EH (cell line): ENCODE data around the gene ZG16B.

ENCODE experiments used
- DNase-seq: peaks from one replicate; pipeline ENCODE4 v3.0.0-alpha.2; 2015; ENCODE audit warnings: low read depth

Gene ZG16B, protein sequence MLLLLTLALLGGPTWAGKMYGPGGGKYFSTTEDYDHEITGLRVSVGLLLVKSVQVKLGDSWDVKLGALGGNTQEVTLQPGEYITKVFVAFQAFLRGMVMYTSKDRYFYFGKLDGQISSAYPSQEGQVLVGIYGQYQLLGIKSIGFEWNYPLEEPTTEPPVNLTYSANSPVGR

DNA sequence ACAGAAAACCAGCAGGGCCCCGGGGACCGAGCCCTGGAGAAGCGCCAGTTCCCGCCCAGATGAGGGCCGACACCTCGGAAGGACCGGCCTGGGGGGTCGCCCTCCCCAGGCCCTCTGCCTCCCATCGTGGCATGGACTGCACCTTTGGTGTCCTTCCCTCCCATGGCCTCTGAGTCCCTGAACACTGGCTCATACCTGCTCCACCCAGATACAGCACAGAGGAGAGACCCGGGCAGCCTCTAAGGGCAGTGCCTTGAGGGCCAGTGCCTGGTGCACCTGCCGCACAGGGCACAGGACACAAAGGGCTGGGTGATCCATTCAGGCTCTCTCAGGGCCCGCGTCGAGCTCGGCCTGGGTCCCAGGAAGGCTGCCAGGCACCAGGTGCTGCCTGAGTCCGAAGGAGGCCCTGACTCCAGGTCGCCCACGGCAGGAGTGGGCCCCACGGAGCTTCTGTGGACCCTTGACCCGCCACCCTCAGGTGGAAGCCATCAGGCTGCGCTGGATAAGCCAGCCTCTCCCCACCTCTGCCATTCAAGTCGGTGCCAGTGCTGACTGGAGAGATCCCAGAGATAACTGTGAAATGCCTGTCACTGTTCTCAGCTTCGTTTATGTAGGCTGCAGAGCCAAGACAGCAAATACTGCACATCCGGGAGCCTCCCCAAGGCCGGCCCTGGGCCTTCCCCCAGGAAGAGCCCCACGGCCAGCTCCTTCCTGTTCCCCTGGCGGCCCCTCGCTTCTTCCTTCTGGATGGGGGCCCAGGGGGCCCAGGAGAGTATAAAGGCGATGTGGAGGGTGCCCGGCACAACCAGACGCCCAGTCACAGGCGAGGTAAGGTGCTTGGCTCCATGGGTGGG is at the start of gene ZG16B:
TSS of gene ZG16B (plus strand) at position 803 of the 854 bp plus-strand sequence. CDS start 139 bp downstream, outside the sequence.
- no peak for DNase-seq

DNA sequence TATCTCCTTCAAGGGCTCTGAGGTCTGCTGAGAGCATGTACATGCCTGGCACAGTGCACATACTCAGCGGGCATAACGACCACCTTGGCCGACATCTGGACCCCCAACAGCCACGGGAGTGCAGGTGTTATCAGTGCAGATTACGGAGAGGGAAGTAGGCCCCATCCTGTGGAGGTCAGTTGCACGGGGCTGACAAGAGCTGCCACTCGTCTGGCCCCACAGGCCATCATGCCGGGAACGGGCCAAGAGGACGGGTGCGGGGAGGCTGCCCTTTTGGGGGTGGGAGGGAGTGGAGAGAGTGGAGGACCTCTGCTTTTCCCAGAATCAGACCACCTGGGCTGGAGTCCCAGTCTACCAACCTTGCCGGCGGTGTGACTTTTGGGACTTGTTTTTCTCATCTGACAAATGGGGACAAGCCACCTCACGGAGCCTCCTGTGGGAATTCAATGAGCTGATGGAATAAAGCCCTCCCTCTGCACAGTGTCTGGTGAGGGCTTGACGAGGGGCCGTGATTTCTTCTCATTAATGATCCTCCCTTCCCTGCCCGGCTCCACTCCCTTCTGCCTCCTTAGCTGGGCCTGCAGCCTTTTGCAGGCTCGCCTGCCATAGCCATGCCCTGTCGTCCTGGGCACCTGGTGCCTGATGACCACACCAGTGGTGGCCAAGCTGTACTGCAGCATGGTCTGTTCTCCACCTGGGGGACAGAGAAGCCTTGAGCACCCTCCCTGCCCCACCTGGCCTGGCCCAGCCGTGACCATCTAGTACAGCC is 47.3 kb upstream of the ZG16B start:
- no peak for DNase-seq

DNA sequence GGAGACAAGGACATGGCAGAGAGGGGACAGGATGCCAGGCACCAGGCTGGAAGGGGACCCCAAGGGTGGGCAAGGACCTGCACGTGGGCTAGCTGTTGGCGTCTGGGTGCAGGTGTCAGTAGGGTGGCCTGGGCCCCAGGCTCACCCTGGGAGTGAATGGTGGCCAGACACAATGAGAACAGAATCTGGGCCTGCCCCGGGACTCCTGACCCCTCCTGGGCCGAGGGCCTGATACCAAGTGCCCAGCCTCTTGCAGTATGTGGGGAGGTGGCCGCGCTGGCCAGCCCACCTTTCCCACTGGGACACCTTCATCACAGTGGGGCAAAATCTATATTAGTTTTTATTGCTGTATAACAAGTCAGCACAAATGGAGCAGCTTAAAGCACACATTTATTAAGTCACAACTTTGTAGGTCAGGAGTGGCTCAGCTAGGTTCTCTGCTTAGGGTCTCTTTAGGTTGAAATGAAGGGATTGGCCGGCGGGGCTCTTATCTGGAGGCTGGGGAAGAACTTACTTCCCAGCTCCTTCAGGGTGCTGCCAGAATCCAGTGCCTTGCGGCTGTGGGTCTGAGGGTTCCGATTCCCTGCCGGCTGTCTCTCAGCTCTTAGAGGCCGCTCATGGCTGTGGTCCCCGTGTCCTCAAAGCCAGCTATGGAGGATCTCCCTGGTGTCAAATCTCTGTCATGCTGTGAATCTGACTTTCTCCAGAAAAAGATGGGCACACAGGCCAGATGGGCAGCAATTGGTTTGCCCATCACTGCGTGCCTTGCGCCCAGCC is 46.3 kb upstream of the ZG16B start:
- no peak for DNase-seq

DNA sequence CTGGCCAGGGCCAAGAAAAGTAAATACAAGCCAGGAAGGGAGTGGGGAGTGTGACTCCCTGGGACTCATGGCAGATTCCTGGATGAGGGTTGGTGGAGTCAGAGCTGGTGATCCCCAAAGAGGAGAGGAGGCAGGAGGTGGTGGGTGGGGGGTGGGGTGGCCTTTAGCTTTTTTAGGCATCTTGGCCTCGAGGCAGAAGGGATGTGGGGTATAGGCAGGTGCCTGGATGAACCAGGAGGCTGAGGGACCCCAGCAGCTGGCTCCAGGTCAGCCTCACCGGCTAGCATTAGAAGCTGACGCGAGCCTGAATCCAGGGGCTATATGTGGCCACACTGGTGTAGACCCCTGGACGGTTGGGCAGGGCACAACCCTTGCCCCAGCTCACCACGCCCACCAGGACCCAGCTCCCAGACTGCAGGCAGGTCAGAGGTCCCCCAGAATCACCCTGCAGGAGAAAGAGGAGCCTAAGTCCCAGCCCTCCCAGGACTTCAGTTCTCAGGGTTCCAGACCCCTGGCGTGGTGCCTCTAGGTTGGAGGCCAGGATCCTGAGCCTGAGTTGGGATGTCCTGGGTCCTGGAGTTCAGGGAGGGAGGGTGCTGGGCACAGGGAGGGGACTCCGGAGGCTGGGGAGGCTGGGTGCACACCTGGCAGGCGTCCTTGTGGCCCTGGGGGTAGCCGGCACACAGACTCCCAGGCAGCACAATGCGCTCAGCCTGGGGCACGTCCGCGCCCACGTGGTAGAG is 45.6 kb upstream of the ZG16B start:
- no peak for DNase-seq

DNA sequence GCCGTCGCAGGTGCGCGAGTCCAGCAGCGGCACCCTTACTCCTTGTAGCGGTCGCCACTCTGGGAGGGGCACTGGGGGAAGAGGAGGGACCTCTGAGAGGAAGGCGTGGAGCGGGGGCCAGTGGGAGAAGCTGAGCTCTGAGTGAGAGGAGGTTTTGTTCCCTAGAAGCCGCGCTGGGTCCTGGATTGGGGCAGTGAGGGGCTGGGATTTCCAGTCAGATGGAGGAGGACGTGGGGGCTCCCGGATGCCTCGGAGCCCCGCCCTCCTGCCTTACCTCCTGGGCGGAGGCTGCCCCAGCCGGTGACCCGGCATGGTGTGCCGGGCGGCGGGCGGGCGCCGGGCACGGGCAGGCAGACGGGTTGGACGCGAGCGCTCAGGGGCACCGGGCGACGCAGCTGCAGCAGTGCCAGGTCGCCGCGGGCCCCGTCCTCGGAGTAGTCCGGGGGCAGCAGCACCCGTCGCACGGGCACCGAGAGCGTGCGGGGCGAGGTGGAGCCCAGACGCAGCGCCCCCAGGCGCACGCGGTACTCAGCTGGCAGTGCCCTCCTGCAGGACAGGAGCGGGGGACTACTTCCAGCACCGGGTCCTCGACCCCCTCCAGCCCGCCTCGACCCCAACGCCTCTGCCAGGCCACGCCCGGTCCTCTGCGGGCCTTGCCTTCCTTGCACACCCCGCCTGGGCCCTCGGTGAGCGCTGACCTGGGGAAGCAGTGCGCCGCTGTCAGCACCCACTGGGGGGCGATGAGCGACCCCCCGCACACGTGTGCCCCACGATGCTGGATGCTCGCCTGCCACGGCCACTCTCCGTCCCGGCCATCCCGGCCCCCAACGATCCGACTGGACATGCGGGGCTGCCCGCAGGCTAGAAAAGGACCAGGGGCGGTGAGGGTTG is 44.8 kb upstream of the ZG16B start:
- DNase-seq, result no peak

DNA sequence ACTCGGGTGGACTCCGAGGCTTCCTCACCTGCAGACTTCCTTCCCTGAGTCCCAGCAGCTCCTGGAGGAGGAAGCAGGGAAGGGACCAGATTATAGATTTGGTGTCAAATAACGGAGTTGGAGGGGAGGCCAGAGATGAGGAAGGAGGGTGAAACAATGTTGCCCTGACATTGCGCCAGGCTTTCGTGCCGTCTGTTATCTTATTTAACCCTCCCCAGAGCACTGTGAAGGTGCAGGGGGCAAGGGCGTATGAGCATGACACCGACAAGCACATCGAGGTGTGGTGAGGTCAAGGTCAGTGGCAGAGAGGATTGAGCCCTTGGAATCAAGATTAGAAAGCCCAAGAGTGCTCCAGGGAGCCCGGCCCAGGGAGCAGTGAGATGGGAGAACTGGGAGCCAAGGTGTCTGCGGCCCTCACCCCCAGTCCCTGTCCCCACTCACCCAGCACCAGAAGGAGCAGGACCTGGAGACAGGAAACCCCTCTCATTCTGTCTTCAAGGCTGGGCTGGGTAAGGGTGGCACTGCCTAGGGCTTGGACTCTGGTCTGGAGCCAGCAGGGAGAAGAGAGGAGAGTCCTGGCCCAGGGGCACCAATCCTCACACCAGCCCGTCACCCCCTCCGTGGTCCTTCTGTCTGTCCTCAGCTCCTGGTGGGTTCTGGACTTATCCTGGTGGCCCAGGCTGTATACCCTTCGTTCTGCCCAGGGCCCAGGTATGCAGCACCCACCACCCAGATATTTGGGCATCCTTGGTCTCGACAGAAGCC is 43.9 kb upstream of the ZG16B start:
- no peak for DNase-seq

DNA sequence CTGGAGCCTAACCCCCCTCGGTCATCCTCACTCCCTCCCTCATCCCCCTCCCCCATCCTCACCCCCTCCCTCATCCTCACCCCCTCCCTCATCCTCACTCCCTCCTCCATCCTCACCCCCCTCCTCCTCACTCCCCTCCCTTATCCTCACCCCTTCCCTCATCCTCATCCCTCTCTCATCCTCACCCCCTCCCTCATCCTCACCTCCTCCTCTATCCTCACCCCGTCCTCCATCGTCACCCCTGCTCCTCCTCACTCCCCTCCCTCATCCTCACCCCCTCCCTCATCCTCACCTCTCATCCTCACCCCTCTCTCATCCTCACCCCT is 43.3 kb upstream of the ZG16B start:
- no peak for DNase-seq

DNA sequence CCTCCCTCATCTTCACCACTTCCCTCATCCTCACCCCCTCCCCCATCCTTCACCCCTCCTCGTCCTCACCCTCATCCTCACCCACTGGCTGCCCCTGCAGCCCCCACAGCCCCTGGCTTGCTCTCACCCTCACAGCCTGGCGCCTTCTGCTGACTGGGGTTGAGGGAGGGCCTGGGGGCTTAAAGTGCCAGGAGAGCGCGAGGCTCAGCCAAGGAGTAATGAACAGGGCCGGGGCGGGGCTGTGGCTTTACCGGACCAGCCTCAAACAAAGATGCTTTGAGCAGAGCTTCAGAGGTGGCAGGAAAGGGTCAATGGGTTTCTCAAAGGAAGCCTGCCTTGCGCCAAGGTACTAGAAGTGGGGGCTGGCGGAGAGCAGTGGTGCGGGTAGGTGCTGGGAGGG is 42.7 kb upstream of the ZG16B start, which contains the start of gene PRSS33:
TSS of gene PRSS33 (minus strand) at position 155 of the 400 bp plus-strand sequence. CDS start 1,013 bp downstream, outside the sequence.
- DNase-seq, result no peak

DNA sequence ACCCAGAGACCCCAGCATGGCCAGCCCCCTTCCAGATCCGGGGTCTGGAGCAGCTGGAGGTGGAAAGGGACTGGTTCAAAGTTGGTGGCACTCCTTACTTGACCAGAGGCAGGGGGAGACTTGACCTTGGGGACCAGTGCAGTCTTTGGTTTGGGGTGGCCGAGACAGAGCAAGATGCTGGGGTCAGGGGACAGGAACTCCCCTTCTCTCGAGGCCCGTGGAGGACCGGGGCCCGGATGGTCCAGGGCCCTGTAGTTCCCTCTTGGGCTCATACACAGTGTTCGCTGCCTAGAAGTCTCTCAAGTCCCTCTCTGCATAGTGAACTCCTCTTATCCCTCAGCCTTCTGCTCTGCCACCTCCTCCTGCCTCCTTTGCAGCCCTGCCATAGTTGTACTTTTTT is 42.1 kb upstream of the ZG16B start:
- DNase-seq, result no peak

DNA sequence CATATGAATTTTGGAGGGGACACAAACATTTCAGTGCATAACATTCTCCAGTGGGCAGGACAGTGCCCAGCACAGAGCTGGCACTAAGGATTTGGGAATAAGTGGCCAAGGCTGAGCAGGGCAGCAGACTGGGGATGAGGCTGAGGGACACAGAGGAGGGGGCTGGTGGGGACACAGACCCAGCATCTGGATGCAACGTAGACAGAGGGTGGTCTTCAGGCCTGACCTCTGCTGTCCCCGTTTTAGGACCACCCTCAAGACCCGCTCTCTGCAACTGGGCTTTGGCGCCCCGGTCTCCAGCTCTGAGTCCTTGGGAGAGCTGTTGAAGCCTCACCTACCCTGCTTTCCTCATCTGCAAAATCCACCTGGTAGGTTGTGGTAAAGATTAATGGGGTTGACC is 39.5 kb upstream of the ZG16B start:
- DNase-seq, result no peak

DNA sequence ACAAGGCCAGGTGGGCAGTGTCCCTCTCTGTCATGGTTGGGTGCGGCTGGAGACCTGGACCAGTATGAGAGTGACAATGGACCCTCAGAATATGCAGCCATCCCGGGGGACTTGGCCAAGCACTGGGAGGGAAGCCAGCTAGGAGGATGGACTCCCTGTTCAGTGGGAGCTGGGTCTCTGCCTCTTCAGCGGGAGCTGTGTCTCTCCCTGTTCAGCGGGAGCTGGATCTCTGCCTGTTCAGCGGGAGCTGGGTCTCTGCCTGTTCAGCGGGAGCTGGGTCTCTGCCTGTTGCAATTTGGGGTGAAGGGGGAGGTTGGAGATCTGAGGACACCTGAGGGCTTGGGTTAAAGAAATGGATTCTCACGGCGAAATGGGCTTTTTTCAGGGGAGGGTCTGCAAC is 38.9 kb upstream of the ZG16B start:
- no peak for DNase-seq

DNA sequence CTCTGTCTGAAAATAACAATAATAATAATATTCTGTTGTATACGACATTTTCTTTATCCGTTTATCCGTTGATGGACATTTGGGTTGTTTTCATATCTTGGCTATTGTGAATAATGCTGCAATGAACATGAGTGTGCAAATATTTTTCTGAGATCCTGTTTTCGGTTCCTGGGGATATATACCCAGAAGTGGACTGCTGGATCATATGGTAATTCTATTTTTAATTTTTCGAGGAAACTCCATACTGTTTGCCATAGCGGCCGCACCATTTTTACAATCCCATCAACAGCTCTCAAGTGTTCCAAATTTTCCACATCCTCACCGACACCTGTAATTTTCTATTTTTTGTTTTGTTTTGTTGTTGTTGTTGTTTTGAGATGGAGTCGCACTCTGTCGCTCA is 37.2 kb upstream of the ZG16B start:
- DNase-seq, result no peak

DNA sequence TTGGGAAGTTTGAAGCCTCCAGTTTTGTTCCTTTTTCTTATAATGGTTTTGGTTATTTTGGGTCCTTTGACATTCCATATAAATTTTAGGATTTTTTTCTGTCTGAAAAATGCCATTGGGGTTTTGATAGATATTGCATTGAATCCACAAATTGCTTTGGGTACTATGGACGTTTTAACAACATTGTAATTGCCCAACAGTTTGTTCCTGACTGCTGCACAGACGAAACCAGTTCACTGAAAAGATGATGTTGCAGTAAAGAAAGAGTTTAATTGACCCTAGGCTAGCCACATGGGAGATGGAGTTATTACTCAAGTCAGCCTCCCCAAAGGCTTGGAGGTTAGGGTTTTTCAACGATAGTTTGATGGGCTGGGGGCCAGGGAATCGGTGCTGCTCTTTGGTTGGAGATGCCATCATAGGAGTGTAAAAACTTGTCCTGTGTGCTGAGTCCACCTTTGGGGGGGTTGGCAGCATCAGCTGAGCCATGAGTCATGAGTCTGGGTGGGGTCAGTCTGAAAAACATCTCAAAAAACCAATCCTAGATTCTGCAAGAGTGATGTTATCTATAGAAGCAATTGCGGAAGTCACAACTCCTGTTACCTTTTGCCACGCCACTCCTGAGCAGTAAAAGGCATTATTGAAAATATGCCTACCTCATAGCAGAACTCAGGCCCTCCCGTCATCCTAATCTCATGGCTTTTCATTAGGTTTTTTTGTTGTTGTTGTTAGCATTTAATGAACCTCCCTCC is 34.5 kb upstream of the ZG16B start:
- no peak for DNase-seq

DNA sequence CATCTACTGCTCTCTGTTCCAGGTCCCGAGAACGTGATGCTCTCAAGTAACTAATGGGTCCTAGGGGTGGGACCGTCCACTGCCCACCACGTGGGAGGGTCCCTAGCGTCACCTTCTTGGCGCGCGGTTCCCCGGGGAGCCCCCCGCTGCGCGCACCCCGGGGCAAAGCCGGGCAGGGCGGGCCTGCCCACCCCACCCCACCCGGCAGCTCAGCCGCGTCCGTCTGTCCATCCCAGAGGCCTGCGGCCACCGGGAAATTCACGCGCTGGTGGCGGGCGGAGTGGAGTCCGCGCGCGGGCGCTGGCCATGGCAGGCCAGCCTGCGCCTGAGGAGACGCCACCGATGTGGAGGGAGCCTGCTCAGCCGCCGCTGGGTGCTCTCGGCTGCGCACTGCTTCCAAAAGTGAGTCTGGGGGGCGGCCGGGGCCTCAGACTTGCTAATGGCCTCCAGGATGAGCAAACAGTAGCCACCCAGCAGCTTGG is 31.3 kb upstream of the ZG16B start:
- no peak for DNase-seq

DNA sequence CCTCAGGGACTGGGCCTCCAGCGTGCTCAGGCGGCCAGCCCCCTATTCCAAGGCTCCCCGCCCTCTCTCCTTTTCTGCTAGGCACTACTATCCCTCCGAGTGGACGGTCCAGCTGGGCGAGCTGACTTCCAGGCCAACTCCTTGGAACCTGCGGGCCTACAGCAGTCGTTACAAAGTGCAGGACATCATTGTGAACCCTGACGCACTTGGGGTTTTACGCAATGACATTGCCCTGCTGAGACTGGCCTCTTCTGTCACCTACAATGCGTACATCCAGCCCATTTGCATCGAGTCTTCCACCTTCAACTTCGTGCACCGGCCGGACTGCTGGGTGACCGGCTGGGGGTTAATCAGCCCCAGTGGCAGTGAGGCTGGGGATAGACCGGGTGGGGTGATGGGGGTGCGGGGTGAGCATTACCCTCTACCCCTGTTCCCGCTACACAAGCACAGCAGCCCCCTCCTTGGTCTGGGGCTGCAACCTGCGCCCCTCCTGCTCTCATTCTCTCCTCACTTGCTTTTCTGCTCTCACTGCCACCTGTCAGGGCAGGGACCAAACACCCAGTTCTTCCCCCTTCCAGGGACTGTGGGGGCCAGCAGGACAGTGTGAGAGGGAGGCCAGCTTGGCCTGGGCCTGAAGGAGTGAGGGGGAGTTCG is 30.8 kb upstream of the ZG16B start:
- no peak for DNase-seq

DNA sequence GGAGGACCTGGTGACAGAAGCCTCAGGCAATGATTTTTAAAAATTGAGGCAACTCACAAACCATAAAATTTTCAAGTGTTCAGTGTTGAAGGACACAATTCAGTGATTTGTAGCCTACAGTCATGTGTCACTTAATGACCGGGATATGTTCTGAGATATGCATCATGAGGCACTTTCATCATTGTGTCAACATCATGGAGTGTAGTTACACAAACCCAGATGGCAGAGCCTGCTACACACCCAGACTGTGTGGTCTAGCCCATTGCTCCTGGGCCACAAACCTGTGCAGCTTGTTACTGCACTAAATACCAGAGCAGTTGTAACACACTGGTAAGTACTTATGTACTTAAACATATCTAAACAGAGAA is 30.3 kb upstream of the ZG16B start:
- no peak for DNase-seq

DNA sequence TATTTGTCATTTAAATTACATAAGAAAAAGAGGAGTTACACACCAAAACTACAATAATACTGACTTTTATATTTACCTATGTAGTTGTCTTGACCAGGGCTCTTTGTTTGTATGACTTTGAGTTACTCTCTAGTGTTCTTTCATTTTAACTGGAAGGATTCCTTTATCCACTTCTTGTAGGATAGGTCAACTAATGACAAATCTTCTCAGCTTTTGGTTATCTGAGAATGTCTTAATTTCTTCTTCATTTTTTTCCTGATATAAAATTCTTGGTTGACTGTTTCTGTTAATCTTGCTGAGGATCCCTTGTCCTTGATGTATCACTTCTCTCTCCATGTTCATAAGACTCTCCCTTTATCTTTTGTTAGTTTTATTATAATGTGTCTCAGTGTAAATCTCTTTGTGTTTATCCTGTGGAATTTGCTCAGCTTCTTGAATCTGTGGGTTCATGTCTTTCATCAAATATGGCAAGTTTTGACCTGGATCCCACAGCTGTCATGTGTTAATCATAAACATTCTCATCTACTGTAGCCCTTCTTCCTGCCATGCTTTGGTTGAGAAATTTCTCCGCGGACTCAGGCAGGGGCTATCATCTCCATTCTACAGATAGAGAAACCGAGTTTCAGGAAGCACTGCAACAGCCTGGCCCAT is 26.4 kb upstream of the ZG16B start:
- no peak for DNase-seq

DNA sequence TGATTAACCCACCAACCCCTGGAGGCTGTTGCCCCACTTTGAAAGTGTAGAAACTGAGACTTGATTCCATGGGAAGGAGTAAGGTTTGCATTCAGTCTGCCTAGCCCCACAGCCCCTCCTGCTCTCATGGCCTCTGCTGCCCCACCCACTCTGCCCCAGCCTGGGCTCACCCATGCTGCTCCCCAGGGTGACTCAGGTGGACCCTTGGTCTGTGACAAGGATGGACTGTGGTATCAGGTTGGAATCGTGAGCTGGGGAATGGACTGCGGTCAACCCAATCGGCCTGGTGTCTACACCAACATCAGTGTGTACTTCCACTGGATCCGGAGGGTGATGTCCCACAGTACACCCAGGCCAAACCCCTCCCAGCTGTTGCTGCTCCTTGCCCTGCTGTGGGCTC is 25.4 kb upstream of the ZG16B start:
- no peak for DNase-seq
